Upper lobe of left lung (tissue), 4 donors: Measurements from ENCODE around the gene AGBL4.

Experiments used
- CTCF ChIP-seq, 6 experiments: fragments of 450-650 bp in 4 of 6; fragments of 200-600 bp in 2 of 6; sonication (generic) in 2 of 6; IDR thresholded peaks; one replicate each; pipeline ENCODE4 v1.5.1; 2016 to 2019; ENCODE audit warnings: antibody characterized with exemption in 6 of 6
- EP300 ChIP-seq, 4 donors: sonication (generic); formaldehyde crosslinking; IDR thresholded peaks; one replicate each; pipeline ENCODE4 v1.5.1; 2017; ENCODE audit warnings: antibody characterized with exemption in 4 of 4, control low read depth in 2 of 4
- POLR2A ChIP-seq, 4 donors: fragments of 450-650 bp; IDR thresholded peaks; one replicate each; pipeline ENCODE4 v1.5.1; 2016 to 2017; ENCODE audit warnings: antibody characterized with exemption in 4 of 4, mild to moderate bottlenecking in 2 of 4
- POLR2AphosphoS5 ChIP-seq, 2 donors: sonication (generic); formaldehyde crosslinking; IDR thresholded peaks; one replicate each; pipeline ENCODE4 v1.5.1; 2017; ENCODE audit warnings: antibody characterized with exemption in 2 of 2

GRCh38 chr1:49466961-49467360 is 556.8 kb downstream of the AGBL4 start:
- TF ChIP-seq POLR2A (IDR thresholded peaks at IDR 0.05): no peak
- no peak for TF ChIP-seq EP300 (IDR thresholded peaks at IDR 0.05)
- TF ChIP-seq POLR2AphosphoS5 (IDR thresholded peaks at IDR 0.05): no peak
- no peak for TF ChIP-seq CTCF (IDR thresholded peaks at IDR 0.05)
